HK-2 (cell line): Measurements from ENCODE around the gene GEMIN7.
A peak's percentile ranks its signal among the peaks of the same experiment; 100 is the strongest.

Experiments used
- DNase-seq: peaks from one replicate; pipeline ENCODE4 v3.0.0-alpha.2; 2018; ENCODE audit not compliant: unreplicated experiment

GEMIN7 gene, protein sequence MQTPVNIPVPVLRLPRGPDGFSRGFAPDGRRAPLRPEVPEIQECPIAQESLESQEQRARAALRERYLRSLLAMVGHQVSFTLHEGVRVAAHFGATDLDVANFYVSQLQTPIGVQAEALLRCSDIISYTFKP

DNA sequence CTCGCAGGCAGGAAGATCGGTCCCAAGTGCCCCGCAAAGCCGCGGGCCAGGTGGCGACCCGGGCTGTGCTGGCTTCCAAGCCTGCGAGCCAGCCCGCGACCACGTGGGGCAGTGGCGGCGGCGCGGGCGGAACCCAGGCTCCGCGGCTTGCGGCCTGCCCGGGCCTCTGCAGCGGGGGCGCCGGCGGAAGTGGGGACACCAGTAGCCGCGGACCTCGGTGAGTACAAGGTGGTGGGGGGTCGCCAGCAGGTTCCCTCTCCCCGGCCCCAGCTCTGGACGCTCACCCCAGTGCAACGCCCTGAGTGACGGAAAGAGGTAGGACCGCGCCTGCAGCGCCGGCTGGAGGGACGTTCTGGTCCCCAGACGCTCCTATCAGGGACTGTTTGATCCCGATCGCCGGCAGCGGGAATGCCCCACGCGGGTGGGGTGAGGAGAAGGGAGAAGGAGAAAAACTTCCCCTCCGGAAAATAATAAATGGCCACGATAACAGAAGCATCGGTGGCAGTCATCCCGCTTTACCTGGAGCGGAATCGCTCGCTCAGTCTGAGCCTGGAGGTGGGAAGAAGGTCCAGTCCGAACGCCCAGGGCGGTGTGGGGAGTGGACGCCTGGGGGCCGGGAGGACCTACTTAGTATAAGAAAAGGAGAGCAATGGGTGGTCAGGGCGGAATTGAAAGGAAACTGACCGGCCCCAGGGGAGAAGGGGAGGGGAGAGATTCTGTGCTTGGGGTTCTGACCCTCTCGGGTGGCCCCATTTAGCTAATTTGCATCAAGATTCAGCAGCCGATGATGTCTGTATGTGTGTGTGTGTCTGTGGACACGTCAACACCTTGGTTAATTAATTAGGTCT, at the start of gene GEMIN7:
GEMIN7 (plus strand) TSS at position 198 of the 848 bp plus-strand sequence. CDS start 10,855 bp downstream, outside the sequence.
- DNase-seq = peak; percentile 82

DNA sequence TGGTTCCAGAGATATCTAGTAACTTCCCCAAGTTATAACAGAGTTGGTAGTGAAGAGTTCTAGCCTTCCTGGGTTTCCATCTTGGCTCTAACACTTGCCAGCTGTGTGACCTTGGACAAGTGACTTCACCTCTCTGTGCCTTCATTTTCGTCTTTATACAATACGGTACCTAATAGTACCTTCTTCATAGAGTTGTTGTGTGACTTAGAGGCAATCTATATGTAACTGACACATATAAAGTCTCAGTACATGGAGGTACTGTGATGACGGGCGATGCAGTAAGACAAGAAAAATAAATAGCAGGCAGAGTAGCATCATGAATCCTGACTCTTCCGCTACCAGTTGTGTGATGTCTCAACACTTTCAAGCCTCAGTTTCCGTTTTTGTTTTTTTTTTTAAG, 48.2 kb upstream of the GEMIN7 start:
- DNase-seq = no peak

DNA sequence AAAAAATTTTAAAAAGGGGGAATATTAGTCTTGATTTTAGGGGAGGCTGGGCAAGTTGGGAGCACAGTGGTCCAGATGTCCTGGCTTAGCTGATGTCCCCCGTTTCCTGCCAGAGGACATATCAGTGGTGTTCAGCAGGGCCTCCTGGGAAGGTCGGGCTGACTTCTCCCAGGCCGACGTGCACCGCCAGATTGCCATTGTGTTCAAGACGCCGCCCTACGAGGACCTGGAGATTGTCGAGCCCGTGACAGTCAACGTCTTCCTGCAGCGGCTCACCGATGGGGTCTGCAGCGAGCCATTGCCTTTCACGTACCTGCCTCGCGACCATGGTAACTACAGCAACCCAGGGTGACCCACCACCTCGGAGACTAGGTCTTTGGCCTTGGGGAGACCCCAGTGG, 46.6 kb upstream of the GEMIN7 start:
- no peak for DNase-seq

- DNase-seq = no peak
Observed at GRCh38 chr19:45035755-45036154, 43.3 kb upstream of the GEMIN7 start.

DNA sequence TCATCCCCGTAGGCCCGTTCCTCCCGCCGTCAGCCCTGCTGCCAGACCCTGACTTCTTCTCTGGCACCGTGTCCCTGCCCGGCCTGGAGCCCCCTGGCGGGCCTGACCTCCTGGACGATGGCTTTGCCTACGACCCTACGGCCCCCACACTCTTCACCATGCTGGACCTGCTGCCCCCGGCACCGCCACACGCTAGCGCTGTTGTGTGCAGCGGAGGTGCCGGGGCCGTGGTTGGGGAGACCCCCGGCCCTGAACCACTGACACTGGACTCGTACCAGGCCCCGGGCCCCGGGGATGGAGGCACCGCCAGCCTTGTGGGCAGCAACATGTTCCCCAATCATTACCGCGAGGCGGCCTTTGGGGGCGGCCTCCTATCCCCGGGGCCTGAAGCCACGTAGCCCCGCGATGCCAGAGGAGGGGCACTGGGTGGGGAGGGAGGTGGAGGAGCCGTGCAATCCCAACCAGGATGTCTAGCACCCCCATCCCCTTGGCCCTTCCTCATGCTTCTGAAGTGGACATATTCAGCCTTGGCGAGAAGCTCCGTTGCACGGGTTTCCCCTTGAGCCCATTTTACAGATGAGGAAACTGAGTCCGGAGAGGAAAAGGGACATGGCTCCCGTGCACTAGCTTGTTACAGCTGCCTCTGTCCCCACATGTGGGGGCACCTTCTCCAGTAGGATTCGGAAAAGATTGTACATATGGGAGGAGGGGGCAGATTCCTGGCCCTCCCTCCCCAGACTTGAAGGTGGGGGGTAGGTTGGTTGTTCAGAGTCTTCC, 41.5 kb upstream of the GEMIN7 start:
- DNase-seq = no peak

- DNase-seq = peak; percentile 84
Observed at GRCh38 chr19:45038931-45039893, 39.8 kb upstream of the GEMIN7 start, which contains the start of gene CLASRP. Gene CLASRP (plus strand): TSS chr19:45039045. CDS start chr19:45040213, 1,168 bp downstream.

- DNase-seq = no peak
Observed at GRCh38 chr19:45040059-45040771, 38.8 kb upstream of the GEMIN7 start.

GRCh38 chr19:45041125-45041524, 37.9 kb upstream of the GEMIN7 start:
- DNase-seq = no peak

DNA sequence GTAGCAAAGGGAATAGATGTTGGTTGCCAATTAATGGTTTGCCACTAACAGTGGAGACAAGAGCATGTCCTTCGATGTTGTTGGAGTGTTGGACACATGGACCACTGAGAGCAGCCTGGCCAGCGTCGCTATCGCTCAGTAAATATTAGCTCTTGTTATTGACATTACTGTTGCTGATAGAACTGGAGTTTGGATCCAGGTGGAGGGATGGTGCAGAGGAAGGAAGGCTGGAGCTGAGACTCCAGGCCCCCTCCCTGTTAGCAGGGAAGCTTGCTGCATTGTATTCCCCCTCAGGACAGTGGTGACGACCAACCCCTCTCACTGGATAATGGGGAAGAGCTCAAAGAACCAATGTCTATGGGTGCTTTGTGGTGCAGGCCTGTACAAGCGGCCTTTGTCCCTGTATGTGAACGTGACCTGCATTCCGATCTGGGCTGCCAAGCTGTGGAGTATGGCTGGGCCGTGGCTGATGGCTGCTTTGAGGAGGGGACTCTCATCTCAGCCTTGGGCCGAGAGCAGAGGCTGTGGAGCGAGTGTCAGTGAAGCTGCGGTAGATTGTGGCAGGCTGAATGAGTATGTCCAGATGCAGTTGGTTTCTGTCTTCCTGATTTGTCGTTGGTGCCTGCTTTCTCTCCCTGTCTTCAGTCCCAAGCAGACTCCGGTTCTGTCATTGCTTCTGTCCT, 33.2 kb upstream of the GEMIN7 start:
- no peak for DNase-seq

DNA sequence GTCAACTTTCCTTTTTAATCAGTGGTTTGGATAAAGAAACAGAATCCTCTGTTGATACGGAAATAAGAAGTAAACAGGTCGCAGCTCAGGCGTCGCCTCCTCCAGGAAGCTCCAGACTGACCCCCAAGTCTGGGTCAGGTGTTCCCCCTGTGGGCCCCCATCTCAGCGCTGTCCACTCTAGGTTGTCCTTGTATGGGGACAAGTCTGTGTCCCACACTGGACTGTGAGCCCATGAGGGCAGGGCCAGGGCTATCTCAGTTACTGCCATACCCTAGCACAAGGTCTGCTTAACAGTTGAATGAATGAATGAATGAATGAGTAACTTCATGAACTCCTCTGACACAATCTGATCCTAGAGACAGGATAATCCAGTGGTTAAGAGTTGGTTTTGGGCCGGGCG, 32.7 kb upstream of the GEMIN7 start:
- no peak for DNase-seq

GRCh38 chr19:45047188-45047797, 31.8 kb upstream of the GEMIN7 start:
- no peak for DNase-seq

GRCh38 chr19:45049073-45049736, 29.9 kb upstream of the GEMIN7 start:
- DNase-seq = no peak

GRCh38 chr19:45050036-45050435, 29.0 kb upstream of the GEMIN7 start:
- DNase-seq = no peak

DNA sequence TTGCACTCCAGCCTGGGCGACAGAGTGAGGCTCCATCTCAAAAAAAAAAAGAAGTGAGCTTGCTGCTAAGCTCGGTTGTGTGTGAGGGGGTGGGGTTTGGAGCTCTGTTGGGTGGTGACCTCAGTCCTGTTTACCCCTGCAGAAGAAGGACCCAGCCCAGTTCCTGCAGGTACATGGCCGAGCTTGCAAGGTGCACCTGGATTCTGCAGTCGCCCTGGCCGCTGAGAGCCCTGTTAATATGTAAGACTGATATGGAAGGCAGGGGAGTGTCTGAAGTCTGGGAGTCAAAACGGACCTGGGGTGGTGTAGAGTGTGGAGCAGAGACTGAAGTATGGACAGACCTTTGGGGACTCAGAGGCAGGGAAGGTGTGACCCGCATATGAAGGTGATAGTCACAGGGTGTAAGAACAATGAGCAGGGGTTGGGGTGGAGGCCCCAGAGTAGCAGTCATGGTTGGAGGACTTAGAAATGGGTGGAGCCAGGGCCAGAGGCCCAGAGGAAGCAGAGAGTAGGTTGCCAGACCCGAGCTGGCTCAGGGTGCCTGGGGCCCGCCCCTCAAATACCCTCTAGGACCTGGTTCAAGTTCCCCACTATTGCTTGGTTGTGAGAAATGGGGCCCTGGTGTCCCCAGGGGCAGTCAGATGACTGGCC, 27.0 kb upstream of the GEMIN7 start:
- DNase-seq = no peak

DNA sequence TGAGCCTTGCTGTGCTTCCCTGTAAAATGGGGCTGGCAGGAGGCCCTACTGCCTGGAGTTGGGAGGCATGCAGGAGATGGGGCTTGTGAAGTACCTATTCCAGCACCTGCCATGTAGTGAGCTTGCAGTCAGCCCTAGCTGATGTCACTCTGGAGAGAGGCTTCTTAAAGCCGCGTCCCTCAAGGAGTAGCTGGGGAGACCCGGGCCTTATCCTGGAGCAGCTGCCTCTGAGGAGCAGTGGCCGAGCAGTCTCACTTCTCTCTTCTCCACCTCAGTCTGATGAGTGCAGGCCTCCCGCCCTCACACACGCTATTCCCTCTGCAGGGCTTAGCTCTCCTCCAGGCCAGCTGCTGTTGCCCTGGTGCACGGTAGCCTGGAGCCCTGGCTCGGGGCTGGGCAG, 22.2 kb upstream of the GEMIN7 start:
- no peak for DNase-seq

- no peak for DNase-seq
Observed at GRCh38 chr19:45057444-45057843, 21.6 kb upstream of the GEMIN7 start.

GRCh38 chr19:45058622-45059159, 20.4 kb upstream of the GEMIN7 start:
- DNase-seq = no peak

DNA sequence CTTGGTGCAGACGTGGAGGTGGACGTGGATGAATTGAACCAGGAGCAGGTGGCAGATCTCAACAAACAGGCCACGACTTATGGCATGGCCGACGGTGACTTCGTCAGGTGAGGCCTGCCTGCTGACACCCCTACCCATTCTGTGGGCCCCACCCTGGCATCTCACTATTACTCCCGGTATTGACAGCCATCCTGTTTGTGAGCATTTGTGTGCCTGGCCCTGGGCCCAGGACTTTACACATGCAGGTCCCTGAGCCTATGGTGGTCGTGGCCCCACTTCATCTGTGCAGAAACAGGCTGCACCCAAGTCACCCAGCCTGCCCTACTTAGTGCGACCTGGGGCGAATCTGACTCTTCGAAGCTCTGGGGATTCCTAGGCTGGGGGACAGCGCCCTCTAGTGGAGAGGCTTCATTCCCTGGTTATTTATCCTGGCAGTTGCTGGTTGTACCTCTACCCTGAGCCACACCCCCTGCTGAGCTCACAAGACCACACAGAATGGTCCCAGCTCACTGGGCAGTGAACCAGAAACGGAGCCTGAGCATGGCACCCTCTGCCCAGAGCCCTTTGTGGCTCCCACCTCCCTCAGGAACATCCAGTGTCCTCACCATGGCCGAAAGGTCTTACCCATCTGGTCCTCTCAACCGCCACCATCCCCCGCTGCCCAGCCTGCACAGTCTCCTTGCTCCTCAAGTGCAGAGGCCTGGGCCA, 19.6 kb upstream of the GEMIN7 start:
- peak; percentile 88 for DNase-seq
